RPMI7951 (cell line): ENCODE results near the gene XPA. TPM values are rescaled to one million over a fixed set of nuclear protein-coding genes. Genes with fewer than 3 reads are reported as not detected.

Experiments used
- DNase-seq: peaks from one replicate; pipeline ENCODE4 v3.0.0-alpha.2; 2012; ENCODE audit warnings: low read depth
- total RNA-seq: library from RNA; depleted of rRNA; stranded (reverse); fragments of >200 nt; shearing (Covaris generic); gene quantifications from 2 replicates; pipeline ENCODE4 v1.2.3, GENCODE V29; 2014; rRNA removed

Gene XPA
- total RNA-seq, 1 experiment from 2014 or later, result 9.5 TPM

- DNase-seq, result no peak
Measured at GRCh38 chr9:97658707-97659106, 38.4 kb downstream of the XPA start.

- no peak for DNase-seq
Measured at GRCh38 chr9:97651646-97652045, 45.5 kb downstream of the XPA start.

GRCh38 chr9:97647996-97648395, 49.1 kb downstream of the XPA start:
- no peak for DNase-seq

GRCh38 chr9:97645720-97646119, 51.4 kb downstream of the XPA start:
- DNase-seq, result no peak

- DNase-seq, result no peak
Measured at GRCh38 chr9:97640325-97640724, 56.8 kb downstream of the XPA start.

- peak; percentile 6 for DNase-seq
Measured at GRCh38 chr9:97638666-97639065, 58.5 kb downstream of the XPA start.

- DNase-seq, result no peak
Measured at GRCh38 chr9:97636903-97637302, 60.2 kb downstream of the XPA start.

- DNase-seq, result no peak
Measured at GRCh38 chr9:97635026-97635425, 62.1 kb downstream of the XPA start.

- DNase-seq, result peak; percentile 3
Measured at GRCh38 chr9:97633859-97634490, 63.2 kb downstream of the XPA start.

- DNase-seq, result peak; percentile 98
Measured at GRCh38 chr9:97632985-97633858, 63.9 kb downstream of the XPA start, which contains the start of the genes NCBP1 and TSTD2. NCBP1 (plus strand) TSS chr9:97633821; CDS start chr9:97633882, 61 bp downstream. TSTD2 (minus strand) TSS chr9:97633368; CDS start chr9:97627562, 5,806 bp downstream.

- DNase-seq, result peak; percentile 76
Measured at GRCh38 chr9:97632248-97632984, 64.7 kb downstream of the XPA start.

GRCh38 chr9:97630591-97630990, 66.5 kb downstream of the XPA start:
- DNase-seq, result no peak

GRCh38 chr9:97629156-97629555, 68.0 kb downstream of the XPA start:
- no peak for DNase-seq

- no peak for DNase-seq
Measured at GRCh38 chr9:97628668-97629067, 68.5 kb downstream of the XPA start.

- DNase-seq, result no peak
Measured at GRCh38 chr9:97627624-97628023, 69.5 kb downstream of the XPA start.

GRCh38 chr9:97625620-97626019, 71.5 kb downstream of the XPA start:
- DNase-seq, result no peak

Other genes with a start within 250 kb of the XPA start
- gene TMOD1, start 195.7 kb downstream of the XPA start, total RNA-seq, result 0.98 and 1.3 TPM in 2 replicates
- 14.1 and 14.5 TPM in 2 replicates for gene TSTD2, start 64.0 kb downstream of the XPA start, total RNA-seq
- gene NCBP1, start 63.5 kb downstream of the XPA start, total RNA-seq, result 47.4 and 56.4 TPM in 2 replicates
- gene FOXE1, start 155.9 kb upstream of the XPA start, total RNA-seq, result not detected in 2 replicates
- gene TRMO, start 225.2 kb upstream of the XPA start, total RNA-seq, result 16.9 and 22.9 TPM in 2 replicates
- gene HEMGN, start 240.8 kb upstream of the XPA start, total RNA-seq, result not detected in 2 replicates